HEK293 (cell line): ENCODE results near the gene IQGAP3.

Source experiments
- GLIS1 ChIP-seq: fragments of 450-650 bp; formaldehyde crosslinking; IDR thresholded peaks from 2 replicates; pipeline ENCODE4 v1.5.1; 2016; ENCODE audit warnings: missing biosample characterization, missing genetic modification characterization
- KLF10 ChIP-seq: fragments of 450-650 bp; IDR thresholded peaks from 2 replicates; pipeline ENCODE4 v1.5.1; 2018; ENCODE audit warnings: missing biosample characterization, mild to moderate bottlenecking, missing genetic modification characterization
- KLF16 ChIP-seq: fragments of 450-650 bp; formaldehyde crosslinking; IDR thresholded peaks from 2 replicates; pipeline ENCODE4 v1.5.1; 2017; ENCODE audit warnings: missing biosample characterization, missing genetic modification characterization
- SP3 ChIP-seq: fragments of 450-650 bp; formaldehyde crosslinking; IDR thresholded peaks from 2 replicates; pipeline ENCODE4 v1.5.1; 2016; ENCODE audit warnings: missing biosample characterization, missing genetic modification characterization
- TF ChIP-seq, protein P1 (sequence below): fragments of 450-650 bp; formaldehyde crosslinking; IDR thresholded peaks from 2 replicates; pipeline ENCODE4 v1.5.1; 2016; ENCODE audit warnings: missing biosample characterization, missing genetic modification characterization
- TF ChIP-seq, protein P2 (sequence below): fragments of 450-650 bp; formaldehyde crosslinking; IDR thresholded peaks from 2 replicates; pipeline ENCODE4 v1.5.1; 2016; ENCODE audit warnings: missing biosample characterization, missing genetic modification characterization
- TF ChIP-seq, protein P3 (sequence below): fragments of 450-650 bp; formaldehyde crosslinking; IDR thresholded peaks from 2 replicates; pipeline ENCODE4 v1.5.1; 2016; ENCODE audit warnings: missing biosample characterization, missing genetic modification characterization

DNA sequence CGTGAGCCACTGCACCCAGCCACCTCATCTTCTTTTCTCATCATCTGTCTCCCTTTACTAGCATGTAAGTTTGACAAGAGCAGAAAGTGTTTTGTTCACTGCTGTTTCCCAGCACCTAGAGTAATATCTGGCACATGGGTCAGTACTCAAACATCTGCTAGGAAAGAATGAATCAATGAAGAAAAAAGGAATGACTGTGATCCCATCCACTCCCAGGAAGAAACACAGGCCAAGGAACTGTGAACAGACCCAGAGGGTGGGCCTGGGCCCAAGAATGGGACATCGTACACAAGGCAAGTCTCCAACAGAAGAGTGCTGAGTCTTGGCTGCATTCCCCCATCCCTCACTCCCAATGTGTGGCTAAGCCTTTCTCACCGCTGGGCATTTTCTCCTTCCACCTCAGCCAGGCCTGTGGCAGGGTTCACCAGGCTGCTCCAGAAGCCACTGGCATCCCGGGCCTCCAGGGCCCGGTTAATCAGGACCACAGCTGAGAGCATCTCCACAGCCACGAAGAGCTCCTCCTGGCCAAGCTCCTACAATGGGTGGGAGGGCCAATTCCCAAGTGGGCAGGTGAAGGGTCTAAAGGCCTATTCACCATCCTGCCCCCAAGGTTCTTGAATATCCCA is 18.4 kb downstream of the IQGAP3 start:
- TF ChIP-seq, protein P1, sequence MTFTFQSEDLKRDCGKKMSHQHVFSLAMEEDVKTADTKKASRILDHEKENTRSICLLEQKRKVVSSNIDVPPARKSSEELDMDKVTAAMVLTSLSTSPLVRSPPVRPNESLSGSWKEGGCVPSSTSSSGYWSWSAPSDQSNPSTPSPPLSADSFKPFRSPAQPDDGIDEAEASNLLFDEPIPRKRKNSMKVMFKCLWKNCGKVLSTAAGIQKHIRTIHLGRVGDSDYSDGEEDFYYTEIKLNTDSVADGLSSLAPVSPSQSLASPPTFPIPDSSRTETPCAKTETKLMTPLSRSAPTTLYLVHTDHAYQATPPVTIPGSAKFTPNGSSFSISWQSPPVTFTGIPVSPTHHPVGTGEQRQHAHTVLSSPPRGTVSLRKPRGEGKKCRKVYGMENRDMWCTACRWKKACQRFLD (tag by site-specific recombination), result no peak
- no peak for TF ChIP-seq SP3 (tag by site-specific recombination)
- no peak for TF ChIP-seq KLF10 (tag by site-specific recombination)
- TF ChIP-seq, protein P2, sequence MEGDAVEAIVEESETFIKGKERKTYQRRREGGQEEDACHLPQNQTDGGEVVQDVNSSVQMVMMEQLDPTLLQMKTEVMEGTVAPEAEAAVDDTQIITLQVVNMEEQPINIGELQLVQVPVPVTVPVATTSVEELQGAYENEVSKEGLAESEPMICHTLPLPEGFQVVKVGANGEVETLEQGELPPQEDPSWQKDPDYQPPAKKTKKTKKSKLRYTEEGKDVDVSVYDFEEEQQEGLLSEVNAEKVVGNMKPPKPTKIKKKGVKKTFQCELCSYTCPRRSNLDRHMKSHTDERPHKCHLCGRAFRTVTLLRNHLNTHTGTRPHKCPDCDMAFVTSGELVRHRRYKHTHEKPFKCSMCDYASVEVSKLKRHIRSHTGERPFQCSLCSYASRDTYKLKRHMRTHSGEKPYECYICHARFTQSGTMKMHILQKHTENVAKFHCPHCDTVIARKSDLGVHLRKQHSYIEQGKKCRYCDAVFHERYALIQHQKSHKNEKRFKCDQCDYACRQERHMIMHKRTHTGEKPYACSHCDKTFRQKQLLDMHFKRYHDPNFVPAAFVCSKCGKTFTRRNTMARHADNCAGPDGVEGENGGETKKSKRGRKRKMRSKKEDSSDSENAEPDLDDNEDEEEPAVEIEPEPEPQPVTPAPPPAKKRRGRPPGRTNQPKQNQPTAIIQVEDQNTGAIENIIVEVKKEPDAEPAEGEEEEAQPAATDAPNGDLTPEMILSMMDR (tag by site-specific recombination), result no peak
- no peak for TF ChIP-seq GLIS1 (tag by site-specific recombination)
- TF ChIP-seq, protein P3, sequence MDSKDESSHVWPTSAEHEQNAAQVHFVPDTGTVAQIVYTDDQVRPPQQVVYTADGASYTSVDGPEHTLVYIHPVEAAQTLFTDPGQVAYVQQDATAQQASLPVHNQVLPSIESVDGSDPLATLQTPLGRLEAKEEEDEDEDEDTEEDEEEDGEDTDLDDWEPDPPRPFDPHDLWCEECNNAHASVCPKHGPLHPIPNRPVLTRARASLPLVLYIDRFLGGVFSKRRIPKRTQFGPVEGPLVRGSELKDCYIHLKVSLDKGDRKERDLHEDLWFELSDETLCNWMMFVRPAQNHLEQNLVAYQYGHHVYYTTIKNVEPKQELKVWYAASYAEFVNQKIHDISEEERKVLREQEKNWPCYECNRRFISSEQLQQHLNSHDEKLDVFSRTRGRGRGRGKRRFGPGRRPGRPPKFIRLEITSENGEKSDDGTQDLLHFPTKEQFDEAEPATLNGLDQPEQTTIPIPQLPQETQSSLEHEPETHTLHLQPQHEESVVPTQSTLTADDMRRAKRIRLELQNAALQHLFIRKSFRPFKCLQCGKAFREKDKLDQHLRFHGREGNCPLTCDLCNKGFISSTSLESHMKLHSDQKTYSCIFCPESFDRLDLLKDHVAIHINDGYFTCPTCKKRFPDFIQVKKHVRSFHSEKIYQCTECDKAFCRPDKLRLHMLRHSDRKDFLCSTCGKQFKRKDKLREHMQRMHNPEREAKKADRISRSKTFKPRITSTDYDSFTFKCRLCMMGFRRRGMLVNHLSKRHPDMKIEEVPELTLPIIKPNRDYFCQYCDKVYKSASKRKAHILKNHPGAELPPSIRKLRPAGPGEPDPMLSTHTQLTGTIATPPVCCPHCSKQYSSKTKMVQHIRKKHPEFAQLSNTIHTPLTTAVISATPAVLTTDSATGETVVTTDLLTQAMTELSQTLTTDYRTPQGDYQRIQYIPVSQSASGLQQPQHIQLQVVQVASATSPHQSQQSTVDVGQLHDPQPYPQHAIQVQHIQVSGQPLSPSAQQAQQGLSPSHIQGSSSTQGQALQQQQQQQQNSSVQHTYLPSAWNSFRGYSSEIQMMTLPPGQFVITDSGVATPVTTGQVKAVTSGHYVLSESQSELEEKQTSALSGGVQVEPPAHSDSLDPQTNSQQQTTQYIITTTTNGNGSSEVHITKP (tag by site-specific recombination), result no peak
- TF ChIP-seq KLF16 (tag by site-specific recombination), result no peak
